Endothelial cell of umbilical vein (primary cell): ENCODE data around the gene NTN5. TPM values are rescaled to one million over a fixed set of nuclear protein-coding genes. Genes with fewer than 3 reads are reported as not detected.
A peak's percentile ranks its signal among the peaks of the same experiment; 100 is the strongest.

Experiments
- BruUV-seq: library from RNA; stranded (reverse); fragments of 400-500 nt; replicated peaks from 2 replicates; lab custom pipeline; 2021; lab: Mats Ljungman, UMichigan
- CTCF ChIA-PET: fragments of 300-600, 350-600 bp; sonication (Branson Sonifier 250); formaldehyde crosslinking; loops from one replicate; lab custom pipeline; 2021; ENCODE audit warnings: antibody characterized with exemption, inconsistent platforms; lab: Charles Lee
- POLR2A ChIA-PET: fragments of 300-600, 350-600 bp; sonication (Branson Sonifier 250); formaldehyde crosslinking; loops from one replicate; lab custom pipeline; 2021; ENCODE audit warnings: antibody characterized with exemption, inconsistent platforms; lab: Charles Lee
- DNase-seq: peaks from one replicate; pipeline ENCODE4 v3.0.0-alpha.2; 2011; ENCODE audit warnings: low read depth, low spot score
- FAIRE-seq: peaks from 2 replicates; lab custom pipeline; 2011; peaks lifted over from hg19 to GRCh38; lab: Jason Lieb, UNC
- H2AFZ ChIP-seq: 2 replicates; pipeline ENCODE4 v1.6.0; 2012; ENCODE audit warnings: low read depth, low read length, control low read depth, inconsistent platforms
- H3K27ac ChIP-seq: 2 replicates; pipeline ENCODE4 v1.5.1; 2011; ENCODE audit warnings: low read depth, mild to moderate bottlenecking, control low read depth, low read length, moderate library complexity; ENCODE audit not compliant: insufficient read depth
- H3K27me3 ChIP-seq, 2 experiments: 2 replicates each; pipeline versions ENCODE4 v1.6.0 to v1.6.1; 2011; ENCODE audit warnings: low read length in 2 of 2, mixed read lengths in 1 of 2; ENCODE audit not compliant: control insufficient read depth in 2 of 2, insufficient read depth in 2 of 2
- H3K36me3 ChIP-seq, 2 experiments: 2 replicates in 1 of 2; 3 replicates in 1 of 2; pipeline ENCODE4 v1.5.1; 2011; ENCODE audit warnings: low read length in 2 of 2, mild to moderate bottlenecking in 1 of 2, moderate library complexity in 1 of 2; ENCODE audit not compliant: control insufficient read depth in 2 of 2, insufficient read depth in 2 of 2; ENCODE audit errors: extremely low read depth in 1 of 2
- H3K4me1 ChIP-seq: 3 replicates; pipeline ENCODE4 v1.5.1; 2011; ENCODE audit warnings: mild to moderate bottlenecking, low read length; ENCODE audit not compliant: control insufficient read depth, insufficient read depth; ENCODE audit errors: extremely low read depth
- H3K4me2 ChIP-seq: 2 replicates; pipeline ENCODE4 v1.6.1; 2011; ENCODE audit warnings: low read length, control low read depth, mixed read lengths; ENCODE audit not compliant: insufficient read depth
- H3K4me3 ChIP-seq, 3 experiments: fragments of 200-600 bp in 1 of 3; sonication (generic), shearing (Covaris generic) in 1 of 3; replicated peaks in 1 of 3; 2 replicates each; pipeline ENCODE4 v1.5.1; 2011 to 2016; ENCODE audit warnings: control low read depth in 3 of 3, low read length in 3 of 3, mild to moderate bottlenecking in 2 of 3, inconsistent platforms in 1 of 3, low read depth in 1 of 3, moderate library complexity in 1 of 3; ENCODE audit not compliant: insufficient read depth in 1 of 3
- H3K79me2 ChIP-seq: 2 replicates; pipeline ENCODE4 v1.6.0; 2012; ENCODE audit warnings: low read length, inconsistent platforms; ENCODE audit not compliant: control insufficient read depth, insufficient read depth
- H3K9ac ChIP-seq: replicated peaks from 2 replicates; pipeline ENCODE3; 2011; ENCODE audit warnings: low read length, control low read depth; ENCODE audit not compliant: insufficient read depth; ENCODE audit errors: extremely low read depth
- H3K9me1 ChIP-seq: replicated peaks from 3 replicates; pipeline ENCODE4 v1.6.0; 2011; ENCODE audit warnings: mild to moderate bottlenecking, low read length; ENCODE audit not compliant: control insufficient read depth, insufficient read depth; ENCODE audit errors: extremely low read depth
- H3K9me3 ChIP-seq: replicated peaks from 2 replicates; pipeline ENCODE4 v1.5.1; 2012; ENCODE audit warnings: low read length, inconsistent platforms; ENCODE audit not compliant: control insufficient read depth, insufficient read depth
- H4K20me1 ChIP-seq: replicated peaks from 2 replicates; pipeline ENCODE3; 2011; ENCODE audit warnings: mild to moderate bottlenecking, low read length; ENCODE audit not compliant: control insufficient read depth, insufficient read depth; ENCODE audit errors: extremely low read depth
- GATA2 ChIP-seq: IDR thresholded peaks from 2 replicates; pipeline ENCODE4 v1.7.0; 2011; ENCODE audit warnings: low read depth, mild to moderate bottlenecking, moderate library complexity, mixed read lengths, low read length; ENCODE audit not compliant: insufficient read length, insufficient read depth
- MYC ChIP-seq: IDR thresholded peaks from one replicate; pipeline ENCODE4 v1.6.1; 2011; ENCODE audit warnings: mild to moderate bottlenecking, low read depth, low read length
- POLR2A ChIP-seq: IDR thresholded peaks from 2 replicates; pipeline ENCODE4 v1.6.1; 2012; ENCODE audit warnings: low read depth, mild to moderate bottlenecking, control low read depth, low read length
- dilution Hi-C: fragments of 300-500 bp; cut with MboI; formaldehyde crosslinking; loops from one replicate; pipeline ENCODE4 v1.15.0; 2019; ENCODE audit warnings: low sequenced_read_pairs; ENCODE audit not compliant: extremely low pct_ligation_motif_present
- intact Hi-C: fragments of 100-400 bp; cut with micrococcal nuclease; formaldehyde crosslinking; loops from one replicate; pipeline ENCODE4 v1.10.0; 2022
- polyA plus RNA-seq, 4 experiments: library from polyadenylated mRNA; depleted of rRNA in 3 of 4; stranded (reverse) in 3 of 4; unstranded in 1 of 4; fragments of >200 nt; gene quantifications; 2 replicates each; pipeline versions ENCODE4 v1.2.1 to v1.2.3, GENCODE V29; 2011 to 2012; ENCODE audit warnings: missing spikeins in 1 of 4
- total RNA-seq: library from RNA; stranded (reverse); gene quantifications from 2 replicates; pipeline ENCODE4 v1.2.3, GENCODE V29; 2021
- TF ChIP-seq, protein P1 (sequence below): IDR thresholded peaks from 2 replicates; pipeline ENCODE4 v1.6.1; 2011; ENCODE audit not compliant: insufficient read depth, insufficient read length

The NTN5 gene
- total and polyA plus RNA-seq, 2 donors (not counting 3 experiments of a cell fraction or from before 2014, with no cell fraction given): 0.11 TPM; not detected in 1

DNA sequence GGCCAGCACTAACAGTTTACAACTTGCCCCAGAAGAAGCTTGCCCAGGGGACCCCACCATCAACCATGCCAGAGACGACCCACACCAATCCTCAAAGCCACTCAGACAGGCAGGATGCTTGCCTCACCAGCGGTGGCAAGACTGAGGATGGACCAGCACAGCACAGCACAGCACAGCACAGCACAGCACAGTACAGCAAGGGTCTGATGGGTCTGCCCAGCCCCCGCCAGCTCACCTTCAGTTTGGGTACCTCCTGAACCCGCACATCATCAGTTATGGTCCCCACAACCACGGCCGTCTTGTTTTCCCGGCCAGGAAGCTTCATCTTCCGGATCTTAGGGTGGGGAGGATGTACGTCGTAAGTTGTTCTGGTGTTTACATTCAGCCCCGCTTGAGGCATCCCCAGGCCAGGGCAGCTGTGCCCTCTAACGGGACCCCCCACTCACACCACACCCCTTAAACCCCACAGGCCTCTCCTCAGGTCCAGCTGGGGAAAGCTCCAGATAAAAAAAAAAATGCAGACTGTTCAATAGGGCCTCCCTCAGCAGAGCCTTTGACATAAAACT is 56.2 kb downstream of the NTN5 start:
- ChIA-PET POLR2A (no interaction called here), CTCF (interaction anchor here (0.6 to 2.0 kb wide), 5 partner anchors 14 to 292 kb away, joined by 3 to 9 read pairs (median 5); no protein-coding TSS in a partner anchor)
- Histone ChIP-seq H3K27me3 (no peaks in the 10 kb centered on the region), H2AFZ (no peak overlapping the region), H3K36me3 (peaks cover 19 to 24% of the 10 kb centered on the region in 2 experiments), H3K4me2 (peak overlapping the region; percentile 99), H3K4me3 (peak overlapping the region in 1 of 3 experiments; percentile 96), H3K4me1 (peaks cover 25% of the 10 kb centered on the region), H4K20me1 (no peaks in the 10 kb centered on the region), H3K79me2 (peaks cover 38% of the 10 kb centered on the region), H3K27ac (peak overlapping the region; percentile 26), H3K9ac (peak overlapping the region; percentile 99), H3K9me3 (no peaks in the 10 kb centered on the region), H3K9me1 (no peaks in the 10 kb centered on the region)
- TF ChIP-seq, protein P1, sequence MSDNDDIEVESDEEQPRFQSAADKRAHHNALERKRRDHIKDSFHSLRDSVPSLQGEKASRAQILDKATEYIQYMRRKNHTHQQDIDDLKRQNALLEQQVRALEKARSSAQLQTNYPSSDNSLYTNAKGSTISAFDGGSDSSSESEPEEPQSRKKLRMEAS: no peak
- TF ChIP-seq POLR2A (no peak), MYC (no peak)
- dilution Hi-C loops: no loop called here
- intact Hi-C loops: no loop called here
- no peak for DNase-seq
- no peak for FAIRE-seq
- BruUV-seq: no TSS peak

DNA sequence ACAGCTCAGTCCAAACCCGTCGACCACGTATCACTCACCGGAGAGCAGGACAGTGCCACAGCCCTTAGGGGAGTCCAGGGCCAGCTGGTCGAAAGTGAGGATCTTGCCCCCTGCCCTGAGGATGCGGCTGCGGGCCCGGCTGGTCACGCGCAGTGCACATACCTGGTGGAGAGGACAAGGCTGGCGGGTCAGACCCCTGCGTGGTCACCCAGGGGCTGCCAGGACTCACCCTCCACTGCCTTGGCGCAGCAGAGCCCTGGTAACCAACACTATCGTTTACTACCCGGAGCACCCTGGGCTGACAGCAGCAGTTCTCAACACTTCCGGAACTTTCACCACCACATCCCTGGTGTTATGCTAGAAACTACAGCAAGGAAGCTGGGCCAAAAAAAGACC is 56.8 kb downstream of the NTN5 start:
- TF ChIP-seq POLR2A (peak; percentile 26), GATA2 (no peak)
- POLR2A ChIA-PET: no interaction called here
- H2AFZ ChIP-seq: no peak overlapping the region
- H3K4me2 ChIP-seq: no peak overlapping the region
- peaks cover 38% of the 10 kb centered on the region for H3K79me2 ChIP-seq
- FAIRE-seq (no peak), DNase-seq (no peak)
- H3K9me3 ChIP-seq: no peaks in the 10 kb centered on the region
- H4K20me1 ChIP-seq: no peaks in the 10 kb centered on the region
- H3K36me3 ChIP-seq: peaks cover 19 to 24% of the 10 kb centered on the region in 2 experiments
- no TSS peak for BruUV-seq
- CTCF ChIA-PET: interaction anchor here (1.1 to 1.7 kb wide), 2 partner anchors 14 to 292 kb away, joined by 3 to 9 read pairs; no protein-coding TSS in a partner anchor
- intact Hi-C loops: no loop called here
- no peak overlapping the region for H3K4me3 ChIP-seq
- H3K9me1 ChIP-seq: no peaks in the 10 kb centered on the region
- no peak overlapping the region for H3K27ac ChIP-seq
- no peak overlapping the region for H3K9ac ChIP-seq
- no peaks in the 10 kb centered on the region for H3K27me3 ChIP-seq
- peaks cover 25% of the 10 kb centered on the region for H3K4me1 ChIP-seq
- dilution Hi-C loops: no loop called here
